Activated CD4-positive, alpha-beta memory T cell treated with anti-CD3 and anti-CD28 coated beads for 36 hours (primary cell): ENCODE data around the gene PLET1. TPM values are rescaled to one million over a fixed set of nuclear protein-coding genes. Genes with fewer than 3 reads are reported as not detected.

Experiments
- CTCF ChIA-PET: fragments of 350-600 bp; sonication (Branson Sonifier 250); formaldehyde crosslinking; loops from one replicate; lab custom pipeline; 2021; ENCODE audit warnings: antibody characterized with exemption, inconsistent platforms; lab: Charles Lee
- POLR2A ChIA-PET: fragments of 350-600 bp; sonication (Branson Sonifier 250); formaldehyde crosslinking; loops from one replicate; lab custom pipeline; 2021; ENCODE audit warnings: antibody characterized with exemption; lab: Charles Lee
- DNase-seq: peaks from one replicate; pipeline ENCODE4 v3.0.0-alpha.2; 2020
- H3K27ac Mint-ChIP-seq: one replicate; pipeline ENCODE4 v1.8.0; 2021; ENCODE audit warnings: mixed read lengths
- H3K27me3 Mint-ChIP-seq: one replicate; pipeline ENCODE4 v1.8.0; 2021; ENCODE audit warnings: mixed read lengths
- H3K36me3 Mint-ChIP-seq: one replicate; pipeline ENCODE4 v1.8.0; 2021; ENCODE audit warnings: mixed read lengths
- H3K4me1 Mint-ChIP-seq: one replicate; pipeline ENCODE4 v1.8.0; 2021; ENCODE audit warnings: low read depth, mixed read lengths
- H3K4me3 Mint-ChIP-seq: one replicate; pipeline ENCODE4 v1.8.0; 2021; ENCODE audit warnings: mild to moderate bottlenecking, mixed read lengths
- H3K9me3 Mint-ChIP-seq: one replicate; pipeline ENCODE4 v1.8.0; 2021; ENCODE audit warnings: mixed read lengths
- intact Hi-C: fragments of 100-400 bp; cut with micrococcal nuclease; formaldehyde crosslinking; loops from one replicate; pipeline ENCODE4 v1.15.1; 2023
- total RNA-seq, 2 experiments: library from RNA; stranded (reverse); gene quantifications; one replicate each; pipeline ENCODE4 v1.2.3, GENCODE V29; 2021

The PLET1 gene
- total RNA-seq, 2 experiments from 2014 or later, result not detected

- POLR2A ChIA-PET, result no interaction called here
- Mint-ChIP-seq H3K4me1 (no peaks in the 10 kb centered on the region), H3K9me3 (no peaks in the 10 kb centered on the region), H3K36me3 (no peaks in the 10 kb centered on the region), H3K27me3 (no peaks in the 10 kb centered on the region), H3K4me3 (no peak overlapping the region), H3K27ac (no peak overlapping the region)
- CTCF ChIA-PET, result interaction anchor here (1.9 kb wide), 1 partner anchor 12 kb away, joined by 7 read pairs; no protein-coding TSS in a partner anchor
- intact Hi-C loops, result no loop called here
- no peak for DNase-seq
These were observed 7.7 kb upstream of the PLET1 start for GRCh38 chr11:112268406-112268805.

- CTCF ChIA-PET, result interaction anchor here (1.7 kb wide), 1 partner anchor 13 kb away, joined by 8 read pairs; no protein-coding TSS in a partner anchor
- POLR2A ChIA-PET, result no interaction called here
- Mint-ChIP-seq H3K27ac (no peak overlapping the region), H3K4me1 (no peaks in the 10 kb centered on the region), H3K4me3 (no peak overlapping the region), H3K27me3 (no peaks in the 10 kb centered on the region), H3K9me3 (no peaks in the 10 kb centered on the region), H3K36me3 (no peaks in the 10 kb centered on the region)
- intact Hi-C loops, result no loop called here
- DNase-seq, result no peak
These were observed 6.5 kb upstream of the PLET1 start for GRCh38 chr11:112267188-112267591.

GRCh38 chr11:112266410-112266778 is 5.7 kb upstream of the PLET1 start:
- Mint-ChIP-seq H3K27me3 (no peaks in the 10 kb centered on the region), H3K9me3 (no peaks in the 10 kb centered on the region), H3K27ac (no peak overlapping the region), H3K36me3 (no peaks in the 10 kb centered on the region), H3K4me3 (no peak overlapping the region), H3K4me1 (no peaks in the 10 kb centered on the region)
- ChIA-PET CTCF (interaction anchor here (1.7 kb wide), 1 partner anchor 14 kb away, joined by 8 read pairs; no protein-coding TSS in a partner anchor), POLR2A (no interaction called here)
- DNase-seq, result no peak
- intact Hi-C loops, result no loop called here

- Mint-ChIP-seq H3K9me3 (no peaks in the 10 kb centered on the region), H3K36me3 (no peaks in the 10 kb centered on the region), H3K4me1 (no peaks in the 10 kb centered on the region), H3K27ac (no peak overlapping the region), H3K4me3 (no peak overlapping the region), H3K27me3 (no peaks in the 10 kb centered on the region)
- no peak for DNase-seq
- ChIA-PET POLR2A (no interaction called here), CTCF (interaction anchor here (1.4 to 1.7 kb wide), 2 partner anchors 14 to 46 kb away, joined by 3 to 8 read pairs; no protein-coding TSS in a partner anchor)
- intact Hi-C loops, result no loop called here
These were observed 5.2 kb upstream of the PLET1 start for GRCh38 chr11:112265659-112266409.

- ChIA-PET CTCF (no interaction called here), POLR2A (no interaction called here)
- Mint-ChIP-seq H3K27ac (no peak overlapping the region), H3K9me3 (no peaks in the 10 kb centered on the region), H3K4me3 (no peak overlapping the region), H3K36me3 (no peaks in the 10 kb centered on the region), H3K4me1 (no peaks in the 10 kb centered on the region), H3K27me3 (no peaks in the 10 kb centered on the region)
- intact Hi-C loops, result no loop called here
- DNase-seq, result no peak
These were observed 5.5 kb downstream of the PLET1 start for GRCh38 chr11:112255067-112255720.

- ChIA-PET POLR2A (interaction anchor here (0.6 kb wide), 1 partner anchor 84 kb away, joined by 3 read pairs; no protein-coding TSS in a partner anchor), CTCF (no interaction called here)
- intact Hi-C loops, result no loop called here
- H3K36me3 Mint-ChIP-seq, result no peaks in the 10 kb centered on the region
- H3K4me3 Mint-ChIP-seq, result no peak overlapping the region
- no peak overlapping the region for H3K27ac Mint-ChIP-seq
- no peaks in the 10 kb centered on the region for H3K9me3 Mint-ChIP-seq
- DNase-seq, result no peak
- H3K4me1 Mint-ChIP-seq, result no peaks in the 10 kb centered on the region
- H3K27me3 Mint-ChIP-seq, result no peaks in the 10 kb centered on the region
These were observed 6.9 kb downstream of the PLET1 start for GRCh38 chr11:112253605-112254242.

- no peak for DNase-seq
- ChIA-PET POLR2A (no interaction called here), CTCF (no interaction called here)
- no peak overlapping the region for H3K4me3 Mint-ChIP-seq
- H3K36me3 Mint-ChIP-seq, result no peaks in the 10 kb centered on the region
- H3K27ac Mint-ChIP-seq, result no peak overlapping the region
- H3K4me1 Mint-ChIP-seq, result no peaks in the 10 kb centered on the region
- peaks cover 3% of the 10 kb centered on the region for H3K9me3 Mint-ChIP-seq
- no peaks in the 10 kb centered on the region for H3K27me3 Mint-ChIP-seq
- intact Hi-C loops, result no loop called here
These were observed 10.6 kb downstream of the PLET1 start for GRCh38 chr11:112249871-112250610.

- Mint-ChIP-seq H3K4me3 (no peak overlapping the region), H3K27me3 (no peaks in the 10 kb centered on the region), H3K9me3 (peaks cover 17% of the 10 kb centered on the region), H3K4me1 (no peaks in the 10 kb centered on the region), H3K36me3 (peaks cover 6% of the 10 kb centered on the region), H3K27ac (no peak overlapping the region)
- intact Hi-C loops, result no loop called here
- CTCF ChIA-PET, result no interaction called here
- POLR2A ChIA-PET, result no interaction called here
- no peak for DNase-seq
These were observed 12.5 kb downstream of the PLET1 start for GRCh38 chr11:112248201-112248600.

- intact Hi-C loops, result no loop called here
- DNase-seq, result no peak
- H3K27me3 Mint-ChIP-seq, result no peaks in the 10 kb centered on the region
- peaks cover 22% of the 10 kb centered on the region for H3K9me3 Mint-ChIP-seq
- POLR2A ChIA-PET, result no interaction called here
- CTCF ChIA-PET, result no interaction called here
- H3K27ac Mint-ChIP-seq, result no peak overlapping the region
- no peaks in the 10 kb centered on the region for H3K4me1 Mint-ChIP-seq
- H3K36me3 Mint-ChIP-seq, result peaks cover 12% of the 10 kb centered on the region
- H3K4me3 Mint-ChIP-seq, result no peak overlapping the region
These were observed 13.5 kb downstream of the PLET1 start for GRCh38 chr11:112247201-112247600.

- Mint-ChIP-seq H3K9me3 (peaks cover 22% of the 10 kb centered on the region), H3K27ac (no peak overlapping the region), H3K4me1 (no peaks in the 10 kb centered on the region), H3K27me3 (no peaks in the 10 kb centered on the region), H3K36me3 (peaks cover 50% of the 10 kb centered on the region), H3K4me3 (no peak overlapping the region)
- DNase-seq, result no peak
- CTCF ChIA-PET, result interaction anchor here (0.8 kb wide), 1 partner anchor 38 kb away, joined by 3 read pairs; no protein-coding TSS in a partner anchor
- POLR2A ChIA-PET, result no interaction called here
- intact Hi-C loops, result no loop called here
These were observed 19.2 kb downstream of the PLET1 start for GRCh38 chr11:112241486-112241885.

GRCh38 chr11:112238041-112238440 is 22.6 kb downstream of the PLET1 start:
- peaks cover 50% of the 10 kb centered on the region for H3K36me3 Mint-ChIP-seq
- H3K27ac Mint-ChIP-seq, result no peak overlapping the region
- DNase-seq, result no peak
- intact Hi-C loops, result no loop called here
- H3K4me1 Mint-ChIP-seq, result no peaks in the 10 kb centered on the region
- CTCF ChIA-PET, result no interaction called here
- H3K4me3 Mint-ChIP-seq, result no peak overlapping the region
- H3K9me3 Mint-ChIP-seq, result peaks cover 5% of the 10 kb centered on the region
- H3K27me3 Mint-ChIP-seq, result no peaks in the 10 kb centered on the region
- POLR2A ChIA-PET, result no interaction called here

GRCh38 chr11:112237451-112237850 is 23.2 kb downstream of the PLET1 start:
- Mint-ChIP-seq H3K36me3 (peaks cover 48% of the 10 kb centered on the region), H3K27me3 (no peaks in the 10 kb centered on the region), H3K27ac (no peak overlapping the region), H3K4me1 (no peaks in the 10 kb centered on the region), H3K4me3 (no peak overlapping the region), H3K9me3 (no peaks in the 10 kb centered on the region)
- intact Hi-C loops, result no loop called here
- POLR2A ChIA-PET, result no interaction called here
- CTCF ChIA-PET, result interaction anchor here (1.1 kb wide), 1 partner anchor 43 kb away, joined by 4 read pairs; no protein-coding TSS in a partner anchor
- no peak for DNase-seq
